HG03175 (cell line): ENCODE measurements around the gene SH3D19.

ENCODE experiments used
- ATAC-seq: cut with Tn5 transposase; IDR thresholded peaks from one replicate; pipeline ENCODE4 v1.9.1; 2021; ENCODE audit warnings: mild to moderate bottlenecking, moderate library complexity; ENCODE audit not compliant: unreplicated experiment

SH3D19 gene

DNA sequence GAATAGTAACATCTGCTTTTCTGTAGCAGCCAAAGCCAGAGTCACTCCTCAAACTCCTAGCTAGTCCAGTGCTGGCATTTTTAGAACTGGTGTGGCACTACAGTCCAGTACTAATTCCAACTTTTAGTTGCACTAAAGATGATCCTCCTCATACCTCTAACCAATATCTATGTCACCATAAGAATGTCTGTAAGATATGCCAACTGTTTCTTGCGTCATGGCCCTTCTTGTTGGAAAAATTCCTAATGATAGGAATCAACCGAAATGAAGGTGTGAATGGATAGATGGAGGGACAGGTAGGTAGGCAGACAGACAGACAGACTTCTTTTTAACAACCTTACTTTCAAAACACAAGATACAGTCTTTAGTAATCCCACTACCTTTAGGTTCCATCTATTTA is 123.0 kb downstream of the SH3D19 start:
- ATAC-seq: no peak

DNA sequence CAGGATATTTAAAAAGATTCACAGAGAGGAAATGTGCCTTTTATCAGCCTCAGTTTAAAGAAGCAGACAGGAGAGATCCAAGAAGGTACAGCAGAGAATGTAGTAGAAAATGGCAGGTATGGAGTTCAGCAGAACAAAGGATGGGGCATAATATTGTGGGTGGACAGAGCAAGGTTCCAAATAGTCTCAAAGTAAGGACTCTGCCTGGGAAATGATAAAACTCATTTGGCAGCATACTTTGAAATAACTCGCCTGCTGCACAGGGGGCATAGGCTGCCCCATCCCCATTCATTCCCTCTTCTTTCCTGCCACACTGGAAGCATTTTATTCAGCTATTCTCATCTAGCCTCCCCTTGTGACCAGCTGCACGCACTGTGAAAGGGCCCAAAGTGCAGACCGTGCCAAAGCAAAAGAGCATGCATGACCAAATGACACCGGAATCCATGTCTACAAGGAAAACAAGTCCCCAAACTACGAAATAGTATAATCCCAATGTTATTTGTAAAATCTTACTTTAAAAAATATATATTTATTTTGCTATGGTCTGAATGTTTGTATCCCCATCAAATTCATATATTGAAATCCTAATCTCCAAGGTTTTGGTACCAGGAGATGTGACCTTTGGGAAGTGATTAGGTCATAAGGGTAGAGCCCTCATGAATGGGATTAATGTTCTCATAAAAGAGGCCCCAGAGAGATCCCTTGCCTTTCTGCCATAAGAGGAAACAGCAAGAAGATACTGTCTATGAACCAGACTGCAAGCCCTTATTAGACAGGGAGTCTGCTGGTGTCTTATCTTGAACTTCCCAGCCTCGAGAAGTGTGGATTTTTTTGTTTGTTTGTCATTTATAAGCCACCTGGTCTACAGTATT is 125.8 kb downstream of the SH3D19 start:
- ATAC-seq: no peak

DNA sequence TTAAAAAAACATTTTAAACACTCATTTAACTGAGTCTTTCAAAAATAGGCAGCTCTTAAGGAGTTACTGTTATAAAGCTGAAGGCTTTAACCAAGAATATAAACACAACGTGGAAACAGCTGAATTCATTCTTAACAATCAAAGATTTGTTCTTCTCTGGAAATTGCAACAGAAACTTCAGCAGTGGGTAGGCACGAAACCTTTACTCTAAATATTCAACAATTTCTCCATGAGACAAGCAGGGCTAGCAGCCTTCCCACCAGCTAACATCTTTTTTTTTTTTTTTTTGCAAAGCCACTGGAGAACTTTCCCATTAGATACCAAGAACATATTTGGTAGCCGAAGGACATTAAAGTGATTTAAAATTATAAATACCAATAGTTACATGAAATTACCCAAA is 126.7 kb downstream of the SH3D19 start:
- ATAC-seq: no peak

DNA sequence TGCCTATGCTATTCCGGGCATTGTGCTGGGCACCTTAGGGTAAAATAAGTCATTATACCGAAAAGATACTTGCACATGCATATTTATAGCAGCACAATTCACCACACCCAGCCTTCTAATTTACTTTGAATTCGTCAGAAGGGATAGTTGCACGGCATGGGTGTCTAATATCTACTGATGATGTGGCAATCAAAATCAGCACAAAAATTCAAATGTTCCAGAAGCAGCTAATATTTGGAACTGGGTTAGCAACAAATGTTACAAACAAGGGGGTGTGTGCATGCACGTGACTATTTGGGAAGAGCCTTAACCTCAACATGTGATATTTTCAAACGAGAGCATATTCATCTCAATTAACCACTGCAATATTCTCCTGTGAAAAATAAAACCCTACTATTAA is 128.2 kb downstream of the SH3D19 start:
- ATAC-seq: no peak

DNA sequence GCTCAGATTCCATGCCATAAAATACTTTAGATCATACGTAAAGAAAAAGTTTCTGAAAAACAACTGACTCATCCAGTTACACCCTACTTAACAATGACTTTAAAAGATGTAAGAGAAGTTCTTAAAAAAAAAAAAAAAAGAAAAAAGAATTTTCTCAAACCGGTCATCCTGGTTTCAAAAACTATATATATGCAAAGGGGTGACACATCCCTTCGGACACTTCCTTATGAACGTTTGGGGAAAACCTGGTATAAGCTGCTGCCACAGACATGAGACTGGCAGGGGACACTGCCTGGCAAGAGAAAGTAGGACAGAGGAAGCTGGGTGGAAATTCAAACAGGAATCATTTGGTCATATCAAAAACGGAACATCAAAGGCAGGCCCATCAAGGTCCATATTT is 129.6 kb downstream of the SH3D19 start:
- ATAC-seq: no peak

DNA sequence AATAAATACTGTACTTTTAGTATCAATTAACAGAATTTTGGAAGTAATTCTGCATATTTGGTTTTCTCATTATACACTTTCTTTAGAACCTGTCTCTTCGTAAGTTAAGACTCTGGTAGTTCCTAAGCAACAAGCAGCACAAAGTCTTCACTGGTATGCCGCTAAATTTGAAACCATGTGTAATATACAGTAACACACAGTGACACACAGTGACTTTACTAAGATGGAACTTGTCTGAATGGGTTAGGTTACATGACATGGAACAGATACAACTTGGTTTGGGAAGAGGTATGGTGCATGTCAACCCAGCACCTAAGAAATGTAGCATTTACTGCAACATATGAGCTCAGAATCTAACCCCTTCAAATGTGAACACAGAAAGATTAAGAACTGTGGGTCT is 132.0 kb downstream of the SH3D19 start:
- no peak for ATAC-seq

DNA sequence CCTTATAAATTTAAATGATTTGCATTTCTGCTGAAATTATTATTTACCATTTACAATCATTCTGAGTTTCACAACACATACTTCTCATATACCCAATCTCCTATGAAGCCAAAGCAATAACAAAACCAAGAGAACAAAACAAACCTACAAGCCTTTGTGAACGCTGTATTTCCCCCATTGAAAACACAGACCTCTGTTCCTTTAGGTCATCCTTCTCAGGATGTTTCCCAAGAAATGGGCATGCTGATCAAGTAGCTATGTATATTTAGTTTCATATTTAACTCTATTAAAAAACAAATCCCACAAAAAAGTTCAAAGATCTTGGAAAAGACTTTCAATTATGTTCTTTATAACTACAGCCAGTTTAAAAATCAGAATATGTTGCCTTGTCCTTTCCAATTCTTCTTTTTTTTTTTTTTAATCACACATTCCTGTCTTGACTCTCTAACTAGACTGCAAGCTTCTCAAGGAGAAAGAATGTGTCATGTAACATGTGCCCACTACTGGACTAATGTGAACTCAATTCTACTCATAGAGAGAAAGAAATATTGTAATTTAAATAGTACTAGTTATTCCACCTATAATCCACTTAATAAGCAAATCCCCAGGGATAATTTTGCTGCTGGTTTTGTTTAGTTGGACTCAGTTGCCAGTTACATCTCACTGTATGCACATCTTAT is 132.7 kb downstream of the SH3D19 start:
- ATAC-seq: no peak

DNA sequence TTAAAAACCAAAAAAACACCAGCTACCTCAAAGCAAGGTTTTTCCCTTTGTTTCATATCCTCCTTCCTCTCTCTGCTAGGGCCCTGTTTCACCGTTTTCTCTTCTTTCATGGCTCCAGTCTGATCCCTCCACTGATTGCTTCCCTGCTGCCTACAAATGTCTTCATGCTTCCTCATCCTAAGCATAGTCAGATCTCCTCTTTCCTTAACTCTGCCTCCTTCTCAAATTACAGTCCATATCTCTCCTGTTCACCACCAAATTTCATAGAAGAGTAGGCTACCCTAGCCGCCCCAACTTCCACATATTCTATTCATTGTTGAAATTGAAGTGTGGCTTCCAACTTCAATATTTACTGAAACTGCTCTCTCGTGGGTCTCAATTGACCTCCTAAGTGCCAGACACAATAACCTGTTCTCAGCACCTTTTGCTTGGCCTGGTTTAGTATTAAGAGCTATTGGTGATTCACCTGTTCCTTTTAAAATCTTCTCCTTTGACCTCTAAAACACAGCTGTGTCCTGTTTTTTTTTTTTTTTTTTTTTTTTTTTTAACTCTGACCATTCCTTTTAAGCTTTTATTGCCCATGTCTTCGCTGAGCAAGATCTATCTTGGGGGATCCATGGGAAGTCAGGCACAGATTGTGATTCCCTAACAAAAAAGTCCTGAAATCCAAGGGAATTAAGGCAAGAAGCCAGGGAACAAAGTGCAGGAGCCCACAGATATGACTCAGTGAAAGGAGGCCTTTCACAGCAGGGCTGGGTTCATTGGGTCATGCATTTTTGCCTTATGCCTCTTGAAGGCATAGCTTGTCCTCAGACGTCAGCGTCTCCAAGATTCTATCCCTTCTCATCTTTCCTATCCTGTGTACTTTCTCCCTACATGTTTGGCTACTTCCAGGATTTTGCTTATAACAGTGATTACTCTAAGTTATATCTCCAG is 140.6 kb downstream of the SH3D19 start:
- ATAC-seq: no peak

DNA sequence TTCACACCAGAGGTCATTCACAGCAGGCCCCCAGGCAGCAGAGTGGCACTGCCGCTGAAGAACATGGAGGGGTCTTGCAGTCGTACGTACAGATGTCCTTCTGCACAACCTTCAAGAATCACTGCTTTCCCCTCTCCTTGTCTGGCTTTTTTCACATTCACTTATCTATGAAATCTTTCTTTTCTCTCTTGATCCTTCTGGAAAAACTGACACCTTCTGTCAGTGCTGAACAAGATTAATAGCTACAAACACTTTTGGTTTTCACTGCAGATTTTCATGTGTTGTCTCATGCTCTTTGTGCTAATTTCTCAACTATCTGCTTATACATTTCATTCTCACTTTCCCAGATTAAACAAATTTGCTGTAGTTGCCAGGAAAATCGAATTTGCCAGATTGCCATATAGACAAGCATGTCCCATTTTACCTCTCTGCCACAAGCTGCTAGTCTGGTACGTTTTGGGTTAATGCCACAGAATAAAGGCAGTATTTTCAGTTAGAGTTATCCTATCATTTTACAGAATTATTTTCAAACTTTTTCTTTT is 142.9 kb downstream of the SH3D19 start:
- ATAC-seq: no peak

DNA sequence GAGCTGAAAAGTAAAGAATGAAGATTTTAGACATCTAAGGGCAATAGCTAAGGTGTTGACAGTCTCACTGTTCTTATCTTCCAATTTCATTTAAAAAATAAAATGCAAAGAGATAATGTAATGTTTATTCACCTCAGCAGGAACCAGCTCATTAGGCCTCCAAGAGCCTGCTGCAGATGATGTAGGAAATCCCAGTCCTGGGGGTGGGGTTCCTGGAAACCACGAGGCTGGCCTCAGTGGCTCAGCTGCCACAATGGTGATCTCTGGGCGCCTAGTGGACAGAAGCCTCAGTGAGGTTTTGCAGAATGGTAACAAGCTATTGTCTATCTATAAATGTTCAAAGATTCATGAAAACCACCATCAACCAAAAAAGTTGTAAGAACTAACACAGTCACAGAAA is 148.7 kb downstream of the SH3D19 start:
- no peak for ATAC-seq

DNA sequence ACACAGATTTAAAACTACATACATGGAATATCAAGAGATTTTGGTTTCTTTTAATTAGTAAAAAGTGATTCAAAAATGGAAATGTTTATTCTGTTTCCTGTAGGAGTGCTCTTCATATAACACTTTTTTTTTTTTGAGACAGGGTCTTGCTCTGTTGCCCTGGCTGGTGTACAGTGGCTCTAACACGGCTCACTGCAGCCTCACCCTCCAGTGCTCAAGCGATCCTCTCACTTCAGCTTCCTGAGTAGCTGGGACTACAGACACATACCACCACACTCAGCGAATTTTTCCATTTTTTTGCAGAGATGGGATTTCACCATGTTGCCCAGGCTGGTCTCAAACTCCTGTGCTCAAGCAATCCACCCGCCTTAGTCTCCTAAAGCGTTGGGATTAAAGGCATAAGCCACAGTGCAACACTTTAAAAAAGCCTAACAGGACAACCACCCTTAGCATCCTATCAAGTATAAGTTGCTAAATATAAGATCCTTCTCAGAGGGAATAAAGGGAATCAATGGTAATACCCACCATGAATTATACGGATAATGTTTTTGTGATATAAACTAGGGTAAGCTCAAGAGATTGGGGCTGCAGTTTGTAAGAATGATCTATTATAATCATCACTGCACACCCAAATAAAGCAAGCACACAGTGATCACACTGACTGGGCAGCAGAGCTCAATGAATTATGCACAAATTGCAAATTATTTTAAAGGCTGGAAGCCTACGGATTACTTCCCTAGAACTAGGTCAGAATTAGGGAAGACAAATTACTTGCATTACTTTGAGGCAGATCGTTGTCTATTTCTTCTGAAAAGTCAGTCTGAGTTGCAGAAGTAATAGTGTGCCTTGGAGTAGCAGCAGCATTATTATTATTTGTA is 149.4 kb downstream of the SH3D19 start:
- no peak for ATAC-seq

DNA sequence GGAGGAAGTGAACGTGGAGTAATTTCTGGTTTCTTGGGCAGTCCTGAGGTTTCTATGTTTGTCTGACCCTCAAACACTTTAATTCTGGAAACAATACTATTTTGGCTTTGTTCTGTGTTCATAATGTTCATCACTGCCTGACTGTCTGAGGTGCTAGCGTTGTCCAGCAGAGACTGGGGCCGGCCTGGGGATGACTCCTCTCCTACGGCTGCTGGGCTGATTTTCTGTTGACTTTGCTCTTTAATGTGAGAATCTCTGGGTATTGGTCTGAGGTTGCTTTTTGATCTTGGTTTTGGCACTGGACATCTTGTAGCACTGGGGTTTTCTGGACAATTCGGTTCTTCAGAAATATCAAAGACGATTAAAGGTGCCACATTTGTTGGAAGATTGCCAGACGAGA is 150.2 kb downstream of the SH3D19 start:
- no peak for ATAC-seq

DNA sequence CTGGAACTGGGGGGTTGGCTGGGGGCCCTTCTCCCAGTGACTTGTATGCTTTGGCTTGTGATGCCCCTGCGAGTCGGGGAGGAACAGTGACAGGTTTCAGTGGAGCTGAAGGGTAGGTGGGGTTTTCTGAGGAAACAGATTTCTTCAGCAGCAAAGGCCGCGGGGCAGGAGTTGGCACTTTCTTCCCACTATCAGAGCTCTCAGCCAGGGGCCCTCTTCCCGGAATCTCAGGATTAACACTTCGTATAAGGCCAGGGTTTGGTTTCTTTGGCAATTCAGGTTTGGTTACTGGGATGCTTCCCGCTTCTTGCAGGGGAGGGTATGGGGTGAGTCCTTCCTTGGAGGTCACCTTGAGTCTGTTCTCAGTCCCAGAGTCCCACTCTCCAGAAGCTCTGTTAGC is 150.6 kb downstream of the SH3D19 start:
- no peak for ATAC-seq

DNA sequence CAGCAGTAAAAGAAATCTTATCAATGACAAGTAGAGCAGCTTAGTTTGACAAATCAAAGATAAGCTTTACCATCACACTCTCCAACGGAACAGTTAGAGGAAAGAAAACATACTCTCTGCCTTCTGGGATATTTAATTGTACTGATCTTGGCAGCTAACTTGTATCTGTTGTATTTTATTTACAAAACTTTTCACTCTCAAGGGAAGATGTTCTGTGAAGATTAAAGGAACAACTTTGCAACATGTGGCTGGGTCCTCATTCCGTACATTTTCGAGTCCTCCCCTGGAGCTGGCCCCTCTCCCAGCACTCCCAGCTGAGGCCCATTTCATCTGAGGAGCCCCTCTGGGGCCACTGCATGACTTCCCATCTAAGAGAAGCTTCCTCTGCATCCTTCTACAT is 151.5 kb downstream of the SH3D19 start:
- no peak for ATAC-seq

DNA sequence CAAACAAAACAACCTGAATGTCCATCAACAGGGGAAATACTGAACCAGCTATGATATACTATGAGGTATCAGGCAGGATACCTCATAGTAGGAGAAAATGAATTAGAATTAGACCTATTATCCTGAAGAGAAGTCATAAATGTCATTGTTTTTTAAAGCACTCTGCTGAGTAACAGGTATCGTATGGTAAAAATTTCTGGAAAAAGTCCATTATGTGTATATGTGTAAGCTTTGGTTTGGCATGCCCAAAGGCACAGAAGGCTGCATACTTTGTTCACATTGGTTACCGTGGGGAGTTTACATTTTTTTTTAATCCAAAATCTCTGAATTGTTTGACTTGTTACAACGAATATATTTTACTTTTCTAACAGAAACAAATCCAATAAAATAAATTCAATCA is 155.5 kb downstream of the SH3D19 start:
- no peak for ATAC-seq

DNA sequence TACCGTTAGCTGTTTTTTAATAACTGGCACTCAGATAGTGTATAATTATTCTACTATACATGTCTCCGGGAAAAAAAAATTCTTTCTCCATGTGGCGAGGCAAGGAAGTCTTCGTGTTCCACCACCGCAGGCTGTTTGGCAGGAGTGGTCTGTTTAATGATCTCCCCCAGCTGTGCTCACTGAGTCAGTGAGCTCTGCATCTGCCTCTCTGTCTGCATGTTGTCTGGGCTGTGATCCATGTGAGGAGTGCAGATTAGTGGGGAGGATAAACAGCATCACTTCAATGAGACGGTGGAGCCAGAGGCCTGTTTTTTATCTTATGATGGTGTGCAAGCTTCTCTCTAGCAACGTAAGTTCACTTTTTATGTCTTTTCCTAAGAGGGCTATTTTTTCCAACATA is 156.2 kb downstream of the SH3D19 start:
- no peak for ATAC-seq

DNA sequence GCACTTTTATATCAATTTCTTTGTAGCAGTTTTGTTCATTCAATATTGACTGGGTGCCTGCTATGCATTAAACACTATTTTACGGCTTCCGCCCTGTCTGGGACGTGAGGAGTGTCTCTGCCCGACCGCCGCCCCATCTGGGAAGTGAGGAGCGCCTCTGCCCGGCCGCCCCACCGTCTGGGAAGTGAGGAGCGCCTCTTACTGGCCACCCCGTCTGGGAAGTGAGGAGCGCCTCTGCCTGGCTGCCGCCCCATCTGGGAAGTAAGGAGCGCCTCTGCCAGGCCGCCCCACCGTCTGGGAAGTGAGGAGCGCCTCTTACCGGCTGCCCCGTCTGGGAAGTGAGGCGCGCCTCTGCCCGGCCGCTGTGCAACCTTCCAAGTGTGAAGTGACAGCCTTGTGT is 157.8 kb downstream of the SH3D19 start:
- ATAC-seq: no peak

DNA sequence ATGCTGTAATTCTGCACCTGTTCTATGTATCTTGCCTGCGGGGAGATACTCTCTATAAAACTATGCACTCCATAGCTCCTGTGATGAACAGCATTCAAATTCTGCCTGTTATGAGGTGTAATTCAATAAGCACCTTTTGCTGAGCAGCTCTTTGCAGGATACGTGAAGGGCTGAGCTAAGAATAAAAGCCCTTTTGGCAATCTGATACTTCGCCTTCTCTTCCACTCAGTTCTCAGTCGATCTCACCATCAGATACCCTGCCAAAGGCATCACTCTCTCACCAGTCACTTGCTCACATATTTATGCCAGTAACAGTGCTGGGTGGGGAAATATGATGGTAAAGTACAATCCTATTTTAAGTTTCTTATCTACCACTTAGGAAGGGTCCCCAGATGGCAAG is 158.8 kb downstream of the SH3D19 start:
- ATAC-seq: no peak

DNA sequence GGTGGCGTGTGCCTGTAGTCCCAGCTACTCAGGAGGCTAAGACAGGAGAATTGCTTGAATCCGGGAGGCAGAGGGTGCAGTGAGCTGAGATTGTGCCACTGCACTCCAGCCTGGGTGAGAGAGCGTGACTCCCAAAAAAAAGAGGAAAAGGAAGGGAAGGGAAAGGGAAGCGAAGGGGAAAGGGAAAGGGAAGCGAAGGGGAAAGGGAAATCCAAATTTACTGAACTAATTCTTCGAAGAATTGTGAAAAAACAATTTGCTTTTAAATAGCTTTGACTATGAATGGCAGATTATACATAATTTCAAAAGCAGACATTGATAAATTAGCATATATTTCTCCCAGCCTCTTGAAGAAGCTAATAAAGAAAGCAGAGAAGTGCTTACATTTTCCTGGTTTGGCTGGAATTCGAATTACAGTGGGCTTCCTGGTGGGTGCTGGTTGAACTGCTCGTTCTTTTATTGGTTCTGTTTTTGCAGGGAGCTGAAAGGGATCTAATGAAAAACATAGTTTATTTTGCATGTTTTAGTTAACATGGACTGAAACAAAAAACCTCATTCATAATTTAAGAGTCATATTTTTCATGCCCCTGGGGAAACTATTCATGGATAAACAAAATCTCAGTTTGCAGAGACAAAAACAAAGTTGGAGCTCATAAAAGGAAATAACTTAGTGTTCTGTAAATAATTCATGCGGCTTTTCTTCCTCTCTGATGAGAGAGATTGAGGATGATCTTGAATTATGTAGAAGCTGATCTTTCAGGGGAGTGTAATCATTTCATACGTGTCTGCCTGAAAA is 160.0 kb downstream of the SH3D19 start:
- no peak for ATAC-seq
